Ishikawa (cell line): ENCODE data around the gene TSPAN14.

Experiments
- CEBPB ChIP-seq: IDR thresholded peaks from 2 replicates; pipeline ENCODE4 v1.6.1; 2012
- EP300 ChIP-seq: IDR thresholded peaks from 2 replicates; pipeline ENCODE4 v1.6.1; 2012; ENCODE audit warnings: borderline replicate concordance
- RAD21 ChIP-seq: IDR thresholded peaks from 2 replicates; pipeline ENCODE4 v1.6.1; 2012; ENCODE audit warnings: low read depth
- TAF1 ChIP-seq: IDR thresholded peaks from 2 replicates; pipeline ENCODE4 v1.6.1; 2012; ENCODE audit warnings: low read depth, mild to moderate bottlenecking
- TCF12 ChIP-seq: IDR thresholded peaks from 2 replicates; pipeline ENCODE4 v1.6.1; 2012; ENCODE audit warnings: low read depth
- TEAD4 ChIP-seq: IDR thresholded peaks from 2 replicates; pipeline ENCODE4 v1.6.1; 2012
- YY1 ChIP-seq: IDR thresholded peaks from 2 replicates; pipeline ENCODE4 v1.6.1; 2012; ENCODE audit warnings: low read depth
- TF ChIP-seq, protein P1 (sequence below): IDR thresholded peaks from 2 replicates; pipeline ENCODE4 v1.6.1; 2012
- TF ChIP-seq, protein P2 (sequence below): IDR thresholded peaks from 2 replicates; pipeline ENCODE4 v1.6.1; 2012; ENCODE audit warnings: low read depth, mild to moderate bottlenecking
- TF ChIP-seq, protein P3 (sequence below): IDR thresholded peaks from 2 replicates; pipeline ENCODE4 v1.6.1; 2012

DNA sequence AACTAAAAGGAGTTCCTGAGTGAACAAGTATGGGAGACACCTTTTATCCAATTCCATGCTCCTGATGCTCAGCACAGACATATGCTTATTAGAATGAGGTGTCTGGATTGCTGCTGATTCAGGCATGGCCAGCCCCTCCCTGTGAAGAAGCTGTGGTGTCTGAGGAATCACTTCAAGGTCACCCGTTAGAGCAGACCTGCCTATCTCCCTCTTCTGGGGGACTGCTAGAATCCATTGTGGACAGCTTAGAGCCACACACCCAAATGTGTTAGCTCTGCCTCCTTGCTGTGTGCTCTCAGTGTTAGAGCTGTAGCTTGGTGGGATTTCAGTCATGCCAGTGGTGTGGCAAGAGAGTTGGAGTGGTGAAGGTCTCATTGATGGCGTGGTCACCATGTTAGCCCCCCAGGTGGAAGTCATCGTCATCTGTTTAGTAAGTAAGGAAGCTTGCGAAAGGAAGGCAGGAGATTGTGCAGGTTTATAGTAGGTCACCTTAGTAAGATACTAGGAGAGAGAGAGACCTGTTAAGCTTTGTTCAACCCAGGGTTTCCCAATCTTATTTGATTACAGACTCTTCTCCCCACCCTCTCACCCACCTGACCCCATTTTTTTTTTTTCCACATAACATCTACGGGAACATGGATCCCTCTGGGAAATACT lies 32.9 kb upstream of the TSPAN14 start:
- no peak for TF ChIP-seq YY1
- no peak for TF ChIP-seq TCF12
- TF ChIP-seq, protein P1, sequence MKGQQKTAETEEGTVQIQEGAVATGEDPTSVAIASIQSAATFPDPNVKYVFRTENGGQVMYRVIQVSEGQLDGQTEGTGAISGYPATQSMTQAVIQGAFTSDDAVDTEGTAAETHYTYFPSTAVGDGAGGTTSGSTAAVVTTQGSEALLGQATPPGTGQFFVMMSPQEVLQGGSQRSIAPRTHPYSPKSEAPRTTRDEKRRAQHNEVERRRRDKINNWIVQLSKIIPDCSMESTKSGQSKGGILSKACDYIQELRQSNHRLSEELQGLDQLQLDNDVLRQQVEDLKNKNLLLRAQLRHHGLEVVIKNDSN, result no peak
- TF ChIP-seq, protein P2, sequence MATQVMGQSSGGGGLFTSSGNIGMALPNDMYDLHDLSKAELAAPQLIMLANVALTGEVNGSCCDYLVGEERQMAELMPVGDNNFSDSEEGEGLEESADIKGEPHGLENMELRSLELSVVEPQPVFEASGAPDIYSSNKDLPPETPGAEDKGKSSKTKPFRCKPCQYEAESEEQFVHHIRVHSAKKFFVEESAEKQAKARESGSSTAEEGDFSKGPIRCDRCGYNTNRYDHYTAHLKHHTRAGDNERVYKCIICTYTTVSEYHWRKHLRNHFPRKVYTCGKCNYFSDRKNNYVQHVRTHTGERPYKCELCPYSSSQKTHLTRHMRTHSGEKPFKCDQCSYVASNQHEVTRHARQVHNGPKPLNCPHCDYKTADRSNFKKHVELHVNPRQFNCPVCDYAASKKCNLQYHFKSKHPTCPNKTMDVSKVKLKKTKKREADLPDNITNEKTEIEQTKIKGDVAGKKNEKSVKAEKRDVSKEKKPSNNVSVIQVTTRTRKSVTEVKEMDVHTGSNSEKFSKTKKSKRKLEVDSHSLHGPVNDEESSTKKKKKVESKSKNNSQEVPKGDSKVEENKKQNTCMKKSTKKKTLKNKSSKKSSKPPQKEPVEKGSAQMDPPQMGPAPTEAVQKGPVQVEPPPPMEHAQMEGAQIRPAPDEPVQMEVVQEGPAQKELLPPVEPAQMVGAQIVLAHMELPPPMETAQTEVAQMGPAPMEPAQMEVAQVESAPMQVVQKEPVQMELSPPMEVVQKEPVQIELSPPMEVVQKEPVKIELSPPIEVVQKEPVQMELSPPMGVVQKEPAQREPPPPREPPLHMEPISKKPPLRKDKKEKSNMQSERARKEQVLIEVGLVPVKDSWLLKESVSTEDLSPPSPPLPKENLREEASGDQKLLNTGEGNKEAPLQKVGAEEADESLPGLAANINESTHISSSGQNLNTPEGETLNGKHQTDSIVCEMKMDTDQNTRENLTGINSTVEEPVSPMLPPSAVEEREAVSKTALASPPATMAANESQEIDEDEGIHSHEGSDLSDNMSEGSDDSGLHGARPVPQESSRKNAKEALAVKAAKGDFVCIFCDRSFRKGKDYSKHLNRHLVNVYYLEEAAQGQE, result no peak
- no peak for TF ChIP-seq EP300
- TF ChIP-seq TAF1, result no peak
- TF ChIP-seq, protein P3, sequence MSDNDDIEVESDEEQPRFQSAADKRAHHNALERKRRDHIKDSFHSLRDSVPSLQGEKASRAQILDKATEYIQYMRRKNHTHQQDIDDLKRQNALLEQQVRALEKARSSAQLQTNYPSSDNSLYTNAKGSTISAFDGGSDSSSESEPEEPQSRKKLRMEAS, result no peak
- no peak for TF ChIP-seq CEBPB
- no peak for TF ChIP-seq RAD21
- no peak for TF ChIP-seq TEAD4
